GM23338 (cell line): ENCODE measurements around the gene STAU1. TPM values are rescaled to one million over a fixed set of nuclear protein-coding genes. Genes with fewer than 3 reads are reported as not detected.

Experiments used
- ATAC-seq: fragments of 200-7000 bp; cut with Tn5 transposase; 3 replicates; pipeline ENCODE4 v1.9.1; 2020
- DNase-seq: peaks from one replicate; pipeline ENCODE4 v3.0.0-alpha.2; 2015; ENCODE audit warnings: low spot score
- H2AFZ ChIP-seq: fragments of 200-600 bp; sonication (generic); 2 replicates; pipeline ENCODE4 v1.8.0; 2016; ENCODE audit warnings: antibody characterized with exemption, mild to moderate bottlenecking, moderate library complexity
- H3F3A ChIP-seq: fragments of 200-600 bp; sonication (generic); replicated peaks from 2 replicates; pipeline ENCODE4 v1.8.0; 2017; ENCODE audit warnings: antibody characterized with exemption, mixed run types, low read depth
- H3K27ac ChIP-seq: fragments of 200-600 bp; sonication (generic); 2 replicates; pipeline ENCODE4 v1.6.1; 2016; ENCODE audit warnings: low read depth
- H3K27me3 ChIP-seq: fragments of 200-600 bp; sonication (generic); 2 replicates; pipeline ENCODE4 v1.8.0; 2016; ENCODE audit warnings: mild to moderate bottlenecking, mixed run types, moderate library complexity; ENCODE audit not compliant: insufficient read depth
- H3K36me3 ChIP-seq: fragments of 200-600 bp; sonication (generic); 2 replicates; pipeline ENCODE4 v1.8.0; 2016; ENCODE audit warnings: mild to moderate bottlenecking; ENCODE audit not compliant: insufficient read depth
- H3K4me1 ChIP-seq: fragments of 200-600 bp; sonication (generic); 2 replicates; pipeline ENCODE4 v1.8.0; 2016; ENCODE audit warnings: mild to moderate bottlenecking, moderate library complexity; ENCODE audit not compliant: insufficient read depth
- H3K4me2 ChIP-seq: fragments of 200-600 bp; sonication (generic); 2 replicates; pipeline ENCODE4 v1.7.1; 2017; ENCODE audit warnings: mixed run types
- H3K4me3 ChIP-seq: fragments of 200-600 bp; sonication (generic); 2 replicates; pipeline ENCODE4 v1.6.1; 2016; ENCODE audit warnings: mixed run types
- H3K79me2 ChIP-seq: fragments of 200-600 bp; sonication (generic); replicated peaks from 2 replicates; pipeline ENCODE4 v1.8.0; 2017; ENCODE audit warnings: mild to moderate bottlenecking; ENCODE audit not compliant: insufficient read depth
- H3K9me2 ChIP-seq: fragments of 200-600 bp; sonication (generic); 2 replicates; pipeline ENCODE4 v1.8.0; 2017; ENCODE audit not compliant: insufficient read depth
- H4K20me1 ChIP-seq: fragments of 200-600 bp; sonication (generic); replicated peaks from 2 replicates; pipeline ENCODE4 v1.8.0; 2017; ENCODE audit warnings: mild to moderate bottlenecking; ENCODE audit not compliant: insufficient read depth
- H3K27ac Mint-ChIP-seq: 2 replicates; pipeline ENCODE4 v1.8.0; 2020; ENCODE audit warnings: inconsistent platforms, mild to moderate bottlenecking, moderate library complexity, mixed read lengths
- H3K27me3 Mint-ChIP-seq: 3 replicates; pipeline ENCODE4 v1.8.0; 2022; ENCODE audit warnings: low read depth, mild to moderate bottlenecking, moderate library complexity, mixed read lengths, inconsistent platforms; ENCODE audit not compliant: insufficient read depth, poor library complexity
- H3K36me3 Mint-ChIP-seq: 3 replicates; pipeline ENCODE4 v1.8.0; 2021; ENCODE audit warnings: low read depth, mild to moderate bottlenecking, inconsistent platforms, moderate library complexity, mixed read lengths
- H3K4me1 Mint-ChIP-seq: 3 replicates; pipeline ENCODE4 v1.8.0; 2020; ENCODE audit warnings: mild to moderate bottlenecking, inconsistent platforms, mixed read lengths
- H3K4me3 Mint-ChIP-seq: 3 replicates; pipeline ENCODE4 v1.8.0; 2021; ENCODE audit warnings: moderate library complexity, mild to moderate bottlenecking, inconsistent platforms, mixed read lengths
- H3K9me3 Mint-ChIP-seq: 3 replicates; pipeline ENCODE4 v1.8.0; 2020; ENCODE audit warnings: moderate library complexity, mild to moderate bottlenecking, inconsistent platforms, mixed read lengths
- EZH2phosphoT487 ChIP-seq: fragments of 200-600 bp; sonication (generic); IDR thresholded peaks from one replicate; pipeline ENCODE4 v1.8.1; 2018; ENCODE audit warnings: antibody characterized with exemption; ENCODE audit not compliant: unreplicated experiment
- POLR2AphosphoS5 ChIP-seq: IDR thresholded peaks from 2 replicates; pipeline ENCODE4 v1.6.1; 2016; ENCODE audit warnings: antibody characterized with exemption, low read depth
- STAT1 ChIP-seq: IDR thresholded peaks from one replicate; pipeline ENCODE4 v1.6.1; 2016; ENCODE audit warnings: antibody characterized with exemption; ENCODE audit not compliant: unreplicated experiment
- ZNF114 ChIP-seq: fragments of 250-450 bp; sonication (Bioruptor Pico); IDR thresholded peaks from 2 replicates; pipeline ENCODE4 v1.5.0; 2020; ENCODE audit warnings: mild to moderate bottlenecking, moderate library complexity
- ZNF331 ChIP-seq: fragments of 250-450 bp; sonication (Bioruptor Pico); IDR thresholded peaks from 2 replicates; pipeline ENCODE4 v1.5.0; 2020; ENCODE audit warnings: low read depth, mild to moderate bottlenecking, moderate library complexity
- polyA plus RNA-seq: library from polyadenylated mRNA; unstranded; fragments of >200 nt; fragmentation: Nextera tagmentation; extraction: Ambion mirVana; gene quantifications from 2 replicates; pipeline ENCODE4 v1.2.1, GENCODE V29; 2016
- total RNA-seq: library from RNA; depleted of rRNA; stranded (reverse); fragments of >200 nt; shearing (Covaris generic); gene quantifications from 2 replicates; pipeline ENCODE4 v1.2.3, GENCODE V29; 2014
- TF ChIP-seq, protein P1 (sequence below): IDR thresholded peaks from 2 replicates; pipeline ENCODE4 v1.6.1; 2016; ENCODE audit warnings: antibody characterized with exemption
- TF ChIP-seq, protein P2 (sequence below): IDR thresholded peaks from one replicate; pipeline ENCODE4 v1.6.1; 2018; ENCODE audit warnings: antibody characterized with exemption; ENCODE audit not compliant: unreplicated experiment
- TF ChIP-seq, protein P3 (sequence below): fragments of 250-450 bp; sonication (Bioruptor Pico); IDR thresholded peaks from 2 replicates; pipeline ENCODE4 v1.5.0; 2020; ENCODE audit warnings: mild to moderate bottlenecking, moderate library complexity

The STAU1 gene
- total and polyA plus RNA-seq, 2 experiments from 2014 or later: 102 TPM

DNA sequence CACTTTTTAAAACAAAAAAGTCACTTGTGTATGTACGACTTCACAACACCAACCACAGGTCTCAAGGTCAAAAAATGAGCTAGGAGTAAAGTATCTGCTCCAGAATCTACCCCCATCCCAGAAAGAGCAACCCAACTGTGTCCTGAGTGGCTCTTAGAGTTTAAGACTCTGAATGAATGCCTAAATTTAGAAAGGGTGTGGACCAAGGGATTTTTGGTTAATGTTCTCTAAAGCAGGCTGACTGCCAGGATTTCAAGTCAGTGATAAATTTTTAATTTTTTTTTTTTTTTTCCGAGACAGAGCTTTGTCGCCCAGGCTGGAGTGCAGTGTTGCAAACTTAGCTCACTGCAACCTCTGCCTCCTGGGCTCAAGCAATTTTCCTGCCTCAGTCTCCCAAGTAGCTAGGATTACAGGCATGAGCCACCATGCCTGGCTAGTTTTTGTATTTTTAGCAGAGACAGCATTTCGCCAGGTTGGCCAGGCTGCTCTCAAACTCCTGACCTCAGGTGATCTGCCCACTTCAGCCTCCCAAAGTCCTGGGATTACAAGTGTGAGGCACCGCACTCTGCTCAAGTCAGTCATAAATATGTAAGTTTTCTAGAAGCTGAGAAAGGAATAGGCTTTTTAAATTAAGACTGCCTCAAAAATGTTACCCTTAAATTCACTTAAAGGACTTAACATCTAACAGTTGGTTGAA lies 20.2 kb downstream of the STAU1 start (continued):
- TF ChIP-seq, protein P1, sequence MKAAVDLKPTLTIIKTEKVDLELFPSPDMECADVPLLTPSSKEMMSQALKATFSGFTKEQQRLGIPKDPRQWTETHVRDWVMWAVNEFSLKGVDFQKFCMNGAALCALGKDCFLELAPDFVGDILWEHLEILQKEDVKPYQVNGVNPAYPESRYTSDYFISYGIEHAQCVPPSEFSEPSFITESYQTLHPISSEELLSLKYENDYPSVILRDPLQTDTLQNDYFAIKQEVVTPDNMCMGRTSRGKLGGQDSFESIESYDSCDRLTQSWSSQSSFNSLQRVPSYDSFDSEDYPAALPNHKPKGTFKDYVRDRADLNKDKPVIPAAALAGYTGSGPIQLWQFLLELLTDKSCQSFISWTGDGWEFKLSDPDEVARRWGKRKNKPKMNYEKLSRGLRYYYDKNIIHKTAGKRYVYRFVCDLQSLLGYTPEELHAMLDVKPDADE: no peak
- TF ChIP-seq ZNF114 (CRISPR knock-in tag): no peak
- TF ChIP-seq, protein P2, sequence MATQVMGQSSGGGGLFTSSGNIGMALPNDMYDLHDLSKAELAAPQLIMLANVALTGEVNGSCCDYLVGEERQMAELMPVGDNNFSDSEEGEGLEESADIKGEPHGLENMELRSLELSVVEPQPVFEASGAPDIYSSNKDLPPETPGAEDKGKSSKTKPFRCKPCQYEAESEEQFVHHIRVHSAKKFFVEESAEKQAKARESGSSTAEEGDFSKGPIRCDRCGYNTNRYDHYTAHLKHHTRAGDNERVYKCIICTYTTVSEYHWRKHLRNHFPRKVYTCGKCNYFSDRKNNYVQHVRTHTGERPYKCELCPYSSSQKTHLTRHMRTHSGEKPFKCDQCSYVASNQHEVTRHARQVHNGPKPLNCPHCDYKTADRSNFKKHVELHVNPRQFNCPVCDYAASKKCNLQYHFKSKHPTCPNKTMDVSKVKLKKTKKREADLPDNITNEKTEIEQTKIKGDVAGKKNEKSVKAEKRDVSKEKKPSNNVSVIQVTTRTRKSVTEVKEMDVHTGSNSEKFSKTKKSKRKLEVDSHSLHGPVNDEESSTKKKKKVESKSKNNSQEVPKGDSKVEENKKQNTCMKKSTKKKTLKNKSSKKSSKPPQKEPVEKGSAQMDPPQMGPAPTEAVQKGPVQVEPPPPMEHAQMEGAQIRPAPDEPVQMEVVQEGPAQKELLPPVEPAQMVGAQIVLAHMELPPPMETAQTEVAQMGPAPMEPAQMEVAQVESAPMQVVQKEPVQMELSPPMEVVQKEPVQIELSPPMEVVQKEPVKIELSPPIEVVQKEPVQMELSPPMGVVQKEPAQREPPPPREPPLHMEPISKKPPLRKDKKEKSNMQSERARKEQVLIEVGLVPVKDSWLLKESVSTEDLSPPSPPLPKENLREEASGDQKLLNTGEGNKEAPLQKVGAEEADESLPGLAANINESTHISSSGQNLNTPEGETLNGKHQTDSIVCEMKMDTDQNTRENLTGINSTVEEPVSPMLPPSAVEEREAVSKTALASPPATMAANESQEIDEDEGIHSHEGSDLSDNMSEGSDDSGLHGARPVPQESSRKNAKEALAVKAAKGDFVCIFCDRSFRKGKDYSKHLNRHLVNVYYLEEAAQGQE: no peak
- TF ChIP-seq EZH2phosphoT487: no peak
- no peak for TF ChIP-seq ZNF331 (CRISPR knock-in tag)
- TF ChIP-seq POLR2AphosphoS5: no peak

DNA sequence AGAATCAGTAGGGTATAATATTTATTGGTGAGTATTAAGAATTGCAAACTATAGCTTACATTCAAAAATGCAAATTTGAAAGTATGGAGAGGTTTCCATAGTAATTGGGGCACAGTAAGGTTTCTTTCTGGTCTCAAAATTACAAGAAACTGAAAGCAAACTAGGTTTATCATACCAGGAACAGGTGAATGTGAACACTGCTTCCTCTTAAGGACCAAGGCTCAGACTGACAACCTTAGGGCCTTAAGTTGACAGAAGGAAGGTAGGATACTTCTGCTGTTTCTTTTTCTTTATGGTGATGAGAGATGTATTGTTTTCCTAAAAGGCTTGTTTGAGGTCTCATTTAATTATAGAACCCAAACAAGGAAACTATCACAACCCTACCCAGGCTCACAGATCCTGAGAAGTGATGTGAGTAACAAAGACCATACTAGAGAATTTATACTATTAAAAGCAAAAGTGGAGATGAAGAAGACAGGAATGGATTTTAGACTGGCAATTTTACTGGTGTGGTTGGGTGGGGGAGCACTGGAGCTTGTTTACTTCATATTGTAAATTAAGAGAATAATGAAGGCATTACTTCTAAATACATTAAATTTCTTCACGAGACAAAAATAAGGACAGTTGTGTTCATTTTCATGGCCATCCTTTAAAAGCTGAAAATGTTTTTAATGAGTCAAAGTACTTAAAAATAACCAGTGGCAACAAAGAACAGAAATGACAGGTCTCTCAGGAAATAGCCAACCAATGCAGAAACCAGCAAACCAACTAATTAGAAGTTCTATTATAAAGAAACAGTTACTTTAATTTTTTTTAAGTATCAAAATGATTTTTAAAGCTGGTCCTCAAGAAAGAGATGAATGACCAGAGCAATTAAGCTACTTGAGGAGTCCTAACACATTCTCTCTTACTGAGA lies 21.3 kb downstream of the STAU1 start:
- Histone ChIP-seq H3F3A (no peaks in the 10 kb centered on the region), H4K20me1 (peaks cover 38% of the 10 kb centered on the region), H3K27ac (peak overlapping the region; percentile 33), H3K27me3 (no peaks in the 10 kb centered on the region), H2AFZ (no peak overlapping the region), H3K36me3 (no peaks in the 10 kb centered on the region; the same call in 1 of the 2 replicates), H3K4me2 (no peak overlapping the region), H3K4me1 (0 out of 2 replicates have a peak, but pooled peaks cover 4% of the 10 kb centered on the region), H3K79me2 (peaks cover 100% of the 10 kb centered on the region), H3K4me3 (no peak overlapping the region), H3K9me2 (no peaks in the 10 kb centered on the region)
- peaks cover 12% of the 10 kb centered on the region; the same call in 2 of the 3 replicates for H3K36me3 Mint-ChIP-seq
- H3K9me3 Mint-ChIP-seq: no peaks in the 10 kb centered on the region
- H3K4me1 Mint-ChIP-seq: peaks cover 9% of the 10 kb centered on the region; the same call in 2 of the 3 replicates
- H3K4me3 Mint-ChIP-seq: no peak overlapping the region
- no peak overlapping the region for H3K27ac Mint-ChIP-seq
- DNase-seq (no peak), ATAC-seq (no peak)
- no peaks in the 10 kb centered on the region for H3K27me3 Mint-ChIP-seq
- TF ChIP-seq STAT1: no peak
- no peak for TF ChIP-seq POLR2AphosphoS5
- TF ChIP-seq, protein P3, sequence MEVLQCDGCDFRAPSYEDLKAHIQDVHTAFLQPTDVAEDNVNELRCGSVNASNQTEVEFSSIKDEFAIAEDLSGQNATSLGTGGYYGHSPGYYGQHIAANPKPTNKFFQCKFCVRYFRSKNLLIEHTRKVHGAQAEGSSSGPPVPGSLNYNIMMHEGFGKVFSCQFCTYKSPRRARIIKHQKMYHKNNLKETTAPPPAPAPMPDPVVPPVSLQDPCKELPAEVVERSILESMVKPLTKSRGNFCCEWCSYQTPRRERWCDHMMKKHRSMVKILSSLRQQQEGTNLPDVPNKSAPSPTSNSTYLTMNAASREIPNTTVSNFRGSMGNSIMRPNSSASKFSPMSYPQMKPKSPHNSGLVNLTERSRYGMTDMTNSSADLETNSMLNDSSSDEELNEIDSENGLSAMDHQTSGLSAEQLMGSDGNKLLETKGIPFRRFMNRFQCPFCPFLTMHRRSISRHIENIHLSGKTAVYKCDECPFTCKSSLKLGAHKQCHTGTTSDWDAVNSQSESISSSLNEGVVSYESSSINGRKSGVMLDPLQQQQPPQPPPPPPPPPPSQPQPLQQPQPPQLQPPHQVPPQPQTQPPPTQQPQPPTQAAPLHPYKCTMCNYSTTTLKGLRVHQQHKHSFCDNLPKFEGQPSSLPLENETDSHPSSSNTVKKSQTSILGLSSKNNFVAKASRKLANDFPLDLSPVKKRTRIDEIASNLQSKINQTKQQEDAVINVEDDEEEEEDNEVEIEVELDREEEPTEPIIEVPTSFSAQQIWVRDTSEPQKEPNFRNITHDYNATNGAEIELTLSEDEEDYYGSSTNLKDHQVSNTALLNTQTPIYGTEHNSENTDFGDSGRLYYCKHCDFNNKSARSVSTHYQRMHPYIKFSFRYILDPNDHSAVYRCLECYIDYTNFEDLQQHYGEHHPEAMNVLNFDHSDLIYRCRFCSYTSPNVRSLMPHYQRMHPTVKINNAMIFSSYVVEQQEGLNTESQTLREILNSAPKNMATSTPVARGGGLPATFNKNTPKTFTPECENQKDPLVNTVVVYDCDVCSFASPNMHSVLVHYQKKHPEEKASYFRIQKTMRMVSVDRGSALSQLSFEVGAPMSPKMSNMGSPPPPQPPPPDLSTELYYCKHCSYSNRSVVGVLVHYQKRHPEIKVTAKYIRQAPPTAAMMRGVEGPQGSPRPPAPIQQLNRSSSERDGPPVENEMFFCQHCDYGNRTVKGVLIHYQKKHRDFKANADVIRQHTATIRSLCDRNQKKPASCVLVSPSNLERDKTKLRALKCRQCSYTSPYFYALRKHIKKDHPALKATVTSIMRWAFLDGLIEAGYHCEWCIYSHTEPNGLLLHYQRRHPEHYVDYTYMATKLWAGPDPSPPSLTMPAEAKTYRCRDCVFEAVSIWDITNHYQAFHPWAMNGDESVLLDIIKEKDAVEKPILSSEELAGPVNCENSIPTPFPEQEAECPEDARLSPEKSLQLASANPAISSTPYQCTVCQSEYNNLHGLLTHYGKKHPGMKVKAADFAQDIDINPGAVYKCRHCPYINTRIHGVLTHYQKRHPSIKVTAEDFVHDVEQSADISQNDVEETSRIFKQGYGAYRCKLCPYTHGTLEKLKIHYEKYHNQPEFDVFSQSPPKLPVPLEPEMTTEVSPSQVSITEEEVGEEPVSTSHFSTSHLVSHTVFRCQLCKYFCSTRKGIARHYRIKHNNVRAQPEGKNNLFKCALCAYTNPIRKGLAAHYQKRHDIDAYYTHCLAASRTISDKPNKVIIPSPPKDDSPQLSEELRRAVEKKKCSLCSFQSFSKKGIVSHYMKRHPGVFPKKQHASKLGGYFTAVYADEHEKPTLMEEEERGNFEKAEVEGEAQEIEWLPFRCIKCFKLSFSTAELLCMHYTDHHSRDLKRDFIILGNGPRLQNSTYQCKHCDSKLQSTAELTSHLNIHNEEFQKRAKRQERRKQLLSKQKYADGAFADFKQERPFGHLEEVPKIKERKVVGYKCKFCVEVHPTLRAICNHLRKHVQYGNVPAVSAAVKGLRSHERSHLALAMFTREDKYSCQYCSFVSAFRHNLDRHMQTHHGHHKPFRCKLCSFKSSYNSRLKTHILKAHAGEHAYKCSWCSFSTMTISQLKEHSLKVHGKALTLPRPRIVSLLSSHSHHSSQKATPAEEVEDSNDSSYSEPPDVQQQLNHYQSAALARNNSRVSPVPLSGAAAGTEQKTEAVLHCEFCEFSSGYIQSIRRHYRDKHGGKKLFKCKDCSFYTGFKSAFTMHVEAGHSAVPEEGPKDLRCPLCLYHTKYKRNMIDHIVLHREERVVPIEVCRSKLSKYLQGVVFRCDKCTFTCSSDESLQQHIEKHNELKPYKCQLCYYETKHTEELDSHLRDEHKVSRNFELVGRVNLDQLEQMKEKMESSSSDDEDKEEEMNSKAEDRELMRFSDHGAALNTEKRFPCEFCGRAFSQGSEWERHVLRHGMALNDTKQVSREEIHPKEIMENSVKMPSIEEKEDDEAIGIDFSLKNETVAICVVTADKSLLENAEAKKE (CRISPR knock-in tag): no peak
